GM12878 (cell line): ENCODE data around the gene MED13L. TPM values are rescaled to one million over a fixed set of nuclear protein-coding genes. Genes with fewer than 3 reads are reported as not detected.

Experiments used
- ATAC-seq: fragments of 200-7000 bp; cut with Tn5 transposase; 3 replicates; pipeline ENCODE4 v1.9.1; 2020; ENCODE audit warnings: mild to moderate bottlenecking, moderate library complexity
- BruUV-seq: library from RNA; stranded (reverse); fragments of 400-500 nt; replicated peaks from 2 replicates; lab custom pipeline; 2021; lab: Mats Ljungman, UMichigan
- CTCF ChIA-PET: fragments of 300-600 bp; sonication (Branson Sonifier 250); formaldehyde crosslinking; extraction: SDS; loops from one replicate; lab custom pipeline; 2021; ENCODE audit warnings: inconsistent platforms; lab: Yijun Ruan, JAX
- POLR2A ChIA-PET: fragments of 350-600 bp; formaldehyde crosslinking; extraction: SDS; loops from one replicate; lab custom pipeline; 2021; ENCODE audit warnings: inconsistent platforms; lab: Charles Lee
- RAD21 ChIA-PET: fragments of 300-600 bp; sonication (Branson Sonifier 250); formaldehyde crosslinking; loops from one replicate; lab custom pipeline; 2023; ENCODE audit warnings: antibody characterized with exemption; ENCODE audit not compliant: unreplicated experiment; lab: Charles Lee
- SMC1A ChIA-PET: fragments of 300-600 bp; sonication (Branson Sonifier 250); formaldehyde crosslinking; loops from one replicate; lab custom pipeline; 2023; ENCODE audit not compliant: unreplicated experiment, uncharacterized antibody; lab: Charles Lee
- DNase-seq: peaks from one replicate; pipeline ENCODE4 v3.0.0-alpha.2; 2011; ENCODE audit warnings: low read depth, low spot score
- FAIRE-seq: peaks from 3 replicates; lab custom pipeline; 2011; peaks lifted over from hg19 to GRCh38; lab: Jason Lieb, UNC
- H2AFZ ChIP-seq: 2 replicates; pipeline ENCODE4 v1.6.0; 2011; ENCODE audit warnings: low read depth, low read length, control low read depth; ENCODE audit not compliant: control insufficient read depth
- H3K27ac ChIP-seq: 2 replicates; pipeline ENCODE4 v1.5.1; 2011; ENCODE audit warnings: control low read depth; ENCODE audit not compliant: control insufficient read depth, insufficient read depth
- H3K27me3 ChIP-seq, 2 experiments: replicated peaks in 1 of 2; 2 replicates each; pipeline versions ENCODE4 v1.6.0 to v1.6.1; 2011; ENCODE audit warnings: low read length in 1 of 2; ENCODE audit not compliant: control insufficient read depth in 2 of 2, insufficient read depth in 2 of 2
- H3K36me3 ChIP-seq, 2 experiments: 2 replicates each; pipeline ENCODE4 v1.5.1; 2011; ENCODE audit warnings: low read length in 1 of 2; ENCODE audit not compliant: control insufficient read depth in 2 of 2, insufficient read depth in 2 of 2
- H3K4me1 ChIP-seq: 2 replicates; pipeline ENCODE4 v1.6.1; 2011; ENCODE audit warnings: mild to moderate bottlenecking, low read length, moderate library complexity, mixed read lengths; ENCODE audit not compliant: control insufficient read depth, insufficient read depth
- H3K4me2 ChIP-seq: 2 replicates; pipeline ENCODE4 v1.6.0; 2011; ENCODE audit warnings: control low read depth; ENCODE audit not compliant: control insufficient read depth, insufficient read depth
- H3K4me3 ChIP-seq: fragments of 200-600 bp; sonication (generic); 2 replicates; pipeline ENCODE4 v1.5.1; 2016
- H3K79me2 ChIP-seq: 2 replicates; pipeline ENCODE4 v1.6.0; 2011; ENCODE audit warnings: low read length; ENCODE audit not compliant: control insufficient read depth, insufficient read depth
- H3K9ac ChIP-seq: 2 replicates; pipeline ENCODE4 v1.8.0; 2011; ENCODE audit warnings: low read length, control low read depth, mixed read lengths; ENCODE audit not compliant: control insufficient read depth, insufficient read depth
- H3K9me3 ChIP-seq: replicated peaks from 3 replicates; pipeline ENCODE4 v1.5.1; 2011; ENCODE audit warnings: mild to moderate bottlenecking, low read length; ENCODE audit not compliant: control insufficient read depth, insufficient read depth
- H4K20me1 ChIP-seq: 2 replicates; pipeline ENCODE4 v1.6.0; 2011; ENCODE audit not compliant: control insufficient read depth, insufficient read depth
- CTCF ChIP-seq, 3 experiments: IDR thresholded peaks in 2 of 3; conservative IDR thresholded peaks in 1 of 3; 2 replicates each; pipeline ENCODE4 v1.5.1; 2011; ENCODE audit warnings: low read depth in 3 of 3, low read length in 3 of 3, mild to moderate bottlenecking in 3 of 3, control low read depth in 2 of 3, moderate library complexity in 2 of 3, inconsistent platforms in 1 of 3, mixed read lengths in 1 of 3; ENCODE audit not compliant: control insufficient read depth in 2 of 3, insufficient read depth in 1 of 3; ENCODE audit errors: extremely low read depth in 1 of 3
- RAD21 ChIP-seq: IDR thresholded peaks from 2 replicates; pipeline ENCODE4 v1.6.1; 2011; ENCODE audit warnings: mild to moderate bottlenecking, low read depth, low read length, moderate library complexity; ENCODE audit not compliant: insufficient read depth
- SMC3 ChIP-seq: IDR thresholded peaks from 2 replicates; pipeline ENCODE4 v1.6.1; 2011; ENCODE audit warnings: low read length, improper control_type of control experiment, borderline replicate concordance
- ZNF217 ChIP-seq: fragments of 450-650 bp; IDR thresholded peaks from 2 replicates; pipeline ENCODE4 v1.6.1; 2017; ENCODE audit warnings: antibody characterized with exemption, mild to moderate bottlenecking
- ZZZ3 ChIP-seq: IDR thresholded peaks from 2 replicates; pipeline ENCODE4 v1.6.1; 2011; ENCODE audit warnings: low read depth; ENCODE audit not compliant: control insufficient read depth, insufficient read length
- WGBS: methylation state at CpG from one replicate; pipeline ENCODE4 v1.1.6; 2016; ENCODE audit warnings: low lambda C conversion rate; ENCODE audit not compliant: insufficient replicate concordance, insufficient coverage; ENCODE audit errors: missing lambda C conversion rate; 5-methylcytosine and 5-hydroxymethylcytosine counted together
- in situ Hi-C: fragments of 300-500 bp; cut with MboI; formaldehyde crosslinking; loops from 9 replicates; pipeline ENCODE4 v1.14.3; 2018; ENCODE audit warnings: mixed read lengths
- intact Hi-C: fragments of 100-400 bp; cut with micrococcal nuclease; formaldehyde crosslinking; loops from one replicate; pipeline ENCODE4 v1.14.2; 2022; ENCODE audit not compliant: unreplicated experiment
- polyA plus RNA-seq, 11 experiments: library from polyadenylated mRNA; depleted of rRNA in 4 of 11; unstranded in 6 of 11; stranded (reverse) in 5 of 11; fragments of >200 nt; fragmentation: Nextera tagmentation in 4 of 11; fragmentation: Illumina TruSeq in 1 of 11; extraction: Ambion mirVana in 4 of 11; extraction: Trizol in 1 of 11; gene quantifications; 1 replicate in 1 of 11; 2 replicates in 10 of 11; pipeline versions ENCODE4 v1.2.1 to v1.2.3, GENCODE V29; 2011 to 2016; ENCODE audit warnings: inconsistent platforms in 2 of 11, missing spikeins in 2 of 11, low read depth in 1 of 11
- total RNA-seq, 4 experiments: library from RNA; depleted of rRNA in 3 of 4; stranded (reverse); fragments of >200 nt in 3 of 4; fragmentation: Illumina TruSeq in 1 of 4; extraction: Trizol in 1 of 4; gene quantifications; 2 replicates each; pipeline versions ENCODE4 v1.2.1 to v1.2.3, GENCODE V29; 2013 to 2021

MED13L gene
- total and polyA plus RNA-seq, 10 of the 15 experiments (the other 5 are each of a cell fraction or from before 2014, with no cell fraction given) = 3.7 to 30.1 (median 9.1) TPM

- in situ Hi-C loops (no loop called here), intact Hi-C loops (no loop called here)
- FAIRE-seq (no peak), DNase-seq (no peak), ATAC-seq (no peak)
- ChIA-PET CTCF (interaction anchor here (0.9 to 1.7 kb wide), 3 partner anchors 9 to 726 kb away, joined by 3 to 8 read pairs (median 7); no protein-coding TSS in a partner anchor), POLR2A (no interaction called here), RAD21 (no interaction called here), SMC1A (interaction anchor here (0.6 to 1.4 kb wide), 2 partner anchors 10 to 725 kb away, joined by 3 to 6 read pairs; no protein-coding TSS in a partner anchor)
- H3K9me3 ChIP-seq = no peaks in the 10 kb centered on the region
- H3K27me3 ChIP-seq = no peaks in the 10 kb centered on the region
- no peaks in the 10 kb centered on the region for H3K79me2 ChIP-seq
- no peak overlapping the region for H3K4me3 ChIP-seq
- H4K20me1 ChIP-seq = no peaks in the 10 kb centered on the region
- no peak overlapping the region for H3K27ac ChIP-seq
- no peak overlapping the region for H2AFZ ChIP-seq
- H3K4me1 ChIP-seq = no peaks in the 10 kb centered on the region
- H3K9ac ChIP-seq = no peak overlapping the region
- no peak overlapping the region for H3K4me2 ChIP-seq
- WGBS = 79% methylated on average over 5 of the region's 5 CpGs
- TF ChIP-seq ZNF217 (no peak), CTCF (IDR thresholded peaks at IDR 0.05 in 2 of 3, conservative IDR thresholded peaks at IDR 0.05 in 1 of 3; ENCODE audit: control insufficient read depth in 2 of 3, extremely low read depth in 1 of 3, insufficient read depth in 1 of 3, low read depth in 3 of 3, low read length in 3 of 3) (peak; percentile 15 to 36 (median 25); a peak in 4 of 6 replicates), RAD21 (peak; percentile 17; the same call in 1 of the 2 replicates), SMC3 (0 out of 2 replicates have a peak, but pooled peaks have one; percentile 8), ZZZ3 (no peak)
- BruUV-seq = no TSS peak
- H3K36me3 ChIP-seq = peaks cover 0 to 3% of the 10 kb centered on the region in 2 experiments; a peak in 3 of 4 replicates
Observed at GRCh38 chr12:115983226-115983798, 294.2 kb downstream of the MED13L start.
